A673 (cell line): ENCODE data around the gene NIN. TPM values are rescaled to one million over a fixed set of nuclear protein-coding genes. Genes with fewer than 3 reads are reported as not detected.
A peak's percentile ranks its signal among the peaks of the same experiment; 100 is the strongest.

Experiments used
- BruUV-seq: library from RNA; stranded (reverse); fragments of 400-500 nt; replicated peaks from 2 replicates; lab custom pipeline; 2021; lab: Mats Ljungman, UMichigan
- CTCF ChIA-PET: fragments of 300-600 bp; sonication (Branson Sonifier 250); formaldehyde crosslinking; loops from one replicate; lab custom pipeline; 2022; ENCODE audit warnings: antibody characterized with exemption; lab: Charles Lee
- POLR2A ChIA-PET: fragments of 300-600 bp; sonication (Branson Sonifier 250); formaldehyde crosslinking; loops from one replicate; lab custom pipeline; 2022; ENCODE audit warnings: antibody characterized with exemption; ENCODE audit not compliant: low non-redundant PET; lab: Charles Lee
- DNase-seq: peaks from one replicate; pipeline ENCODE4 v3.0.0-alpha.2; 2015; ENCODE audit warnings: low spot score
- H3K27ac ChIP-seq: fragments of 200-600 bp; sonication (generic); 2 replicates; pipeline ENCODE4 v1.5.1; 2016; ENCODE audit warnings: mixed run types, low read depth, mild to moderate bottlenecking, mixed read lengths, antibody characterized with exemption, low read length; ENCODE audit not compliant: poor library complexity, severe bottlenecking
- H3K27me3 ChIP-seq: fragments of 200-600 bp; sonication (generic); replicated peaks from 2 replicates; pipeline ENCODE4 v1.6.1; 2017; ENCODE audit warnings: mixed run types, low read depth, mild to moderate bottlenecking, mixed read lengths, antibody characterized with exemption, low read length; ENCODE audit not compliant: insufficient read depth, poor library complexity
- H3K36me3 ChIP-seq: fragments of 200-600 bp; sonication (generic); 2 replicates; pipeline ENCODE4 v1.6.1; 2016; ENCODE audit warnings: mixed run types, mild to moderate bottlenecking, mixed read lengths, antibody characterized with exemption, low read length; ENCODE audit not compliant: insufficient read depth, poor library complexity, severe bottlenecking
- H3K4me1 ChIP-seq: fragments of 200-600 bp; sonication (generic); 2 replicates; pipeline ENCODE4 v1.6.1; 2017; ENCODE audit warnings: mixed run types, mild to moderate bottlenecking, mixed read lengths, antibody characterized with exemption, low read length; ENCODE audit not compliant: insufficient read depth, poor library complexity, severe bottlenecking
- H3K4me3 ChIP-seq: fragments of 200-600 bp; sonication (generic); 2 replicates; pipeline ENCODE4 v1.5.1; 2016; ENCODE audit warnings: low read depth, mixed run types, mild to moderate bottlenecking, mixed read lengths, low read length; ENCODE audit not compliant: poor library complexity, severe bottlenecking
- H3K9me3 ChIP-seq: fragments of 200-600 bp; sonication (generic); 2 replicates; pipeline ENCODE4 v1.6.1; 2016; ENCODE audit warnings: mixed run types, low read depth, mild to moderate bottlenecking, mixed read lengths, antibody characterized with exemption, low read length; ENCODE audit not compliant: poor library complexity, severe bottlenecking
- CTCF ChIP-seq: fragments of 300-800, 200-600 bp; sonication (generic); conservative IDR thresholded peaks from 2 replicates; pipeline ENCODE4 v1.5.1; 2017; ENCODE audit warnings: low read depth, mild to moderate bottlenecking, antibody characterized with exemption, low read length, moderate library complexity, mixed read lengths
- EZH2 ChIP-seq: fragments of 200-600 bp; sonication (generic); IDR thresholded peaks from 2 replicates; pipeline ENCODE4 v1.6.1; 2017; ENCODE audit warnings: borderline replicate concordance, low read depth, mild to moderate bottlenecking, mixed read lengths, antibody characterized with exemption, low read length; ENCODE audit not compliant: poor library complexity, severe bottlenecking
- intact Hi-C: fragments of 100-400 bp; cut with micrococcal nuclease; formaldehyde crosslinking; loops from one replicate; pipeline ENCODE4 v1.10.0; 2022; ENCODE audit not compliant: unreplicated experiment
- total RNA-seq: library from RNA; stranded (reverse); gene quantifications from 2 replicates; pipeline ENCODE4 v1.2.3, GENCODE V29; 2021

The NIN gene
- total RNA-seq, 1 experiment from 2014 or later: 63.5 TPM

GRCh38 chr14:50741567-50741966 lies 89.4 kb downstream of the NIN start:
- peak overlapping the region; percentile 48 for H3K27ac ChIP-seq
- H3K27me3 ChIP-seq: no peaks in the 10 kb centered on the region
- DNase-seq: peak; percentile 34
- no TSS peak for BruUV-seq
- ChIA-PET CTCF (no interaction called here), POLR2A (no interaction called here)
- peaks cover 19% of the 10 kb centered on the region for H3K4me1 ChIP-seq
- H3K4me3 ChIP-seq: no peak overlapping the region
- peaks cover 27% of the 10 kb centered on the region for H3K36me3 ChIP-seq
- no peak for TF ChIP-seq CTCF
- TF ChIP-seq EZH2: no peak
- intact Hi-C loops: no loop called here
- no peaks in the 10 kb centered on the region for H3K9me3 ChIP-seq

- DNase-seq: peak; percentile 53
- CTCF ChIA-PET: no interaction called here
Observed at GRCh38 chr14:50740856-50741255, 90.1 kb downstream of the NIN start.

GRCh38 chr14:50739186-50739585 lies 91.8 kb downstream of the NIN start:
- TF ChIP-seq CTCF (no peak), EZH2 (no peak)
- BruUV-seq: no TSS peak
- Histone ChIP-seq H3K4me3 (no peak overlapping the region), H3K27me3 (no peaks in the 10 kb centered on the region), H3K9me3 (no peaks in the 10 kb centered on the region), H3K36me3 (peaks cover 27% of the 10 kb centered on the region), H3K4me1 (peaks cover 19% of the 10 kb centered on the region), H3K27ac (no peak overlapping the region)
- intact Hi-C loops: no loop called here
- CTCF ChIA-PET: no interaction called here
- DNase-seq: no peak
- POLR2A ChIA-PET: no interaction called here

More at GRCh38 chr14:50740856-50741255, 90.1 kb downstream of the NIN start:
- H3K27ac ChIP-seq: peak overlapping the region; percentile 48
- no peaks in the 10 kb centered on the region for H3K9me3 ChIP-seq
- peaks cover 19% of the 10 kb centered on the region for H3K4me1 ChIP-seq
- BruUV-seq: no TSS peak
- intact Hi-C loops: no loop called here
- POLR2A ChIA-PET: no interaction called here
- peaks cover 27% of the 10 kb centered on the region for H3K36me3 ChIP-seq
- no peaks in the 10 kb centered on the region for H3K27me3 ChIP-seq
- TF ChIP-seq EZH2: no peak
- no peak for TF ChIP-seq CTCF
- H3K4me3 ChIP-seq: no peak overlapping the region
